Stimulated activated CD8-positive, alpha-beta memory T cell treated with anti-CD3 and anti-CD28 coated beads, Interleukin-7, amount 100 ng/mL, for 4 hours (primary cell): ENCODE data around the gene DUSP19.
"Not testable (repeated sequence)": the region's sequence is repeated elsewhere in the genome, so short reads cannot be mapped to it uniquely, and the experiment has no call there.

Experiments used
- DNase-seq, 2 donors: peaks; one replicate each; pipeline ENCODE4 v3.0.0-alpha.2; 2020; ENCODE audit warnings: low read depth in 2 of 2

DUSP19 gene

GRCh38 chr2:183078464-183079138 lies at the start of gene DUSP19:
TSS of gene DUSP19 (plus strand) at chr2:183078747. CDS start at chr2:183078934, 187 bp downstream.
- peak; percentile 49 to 70 for DNase-seq

GRCh38 chr2:183029219-183029618 lies 49.3 kb upstream of the DUSP19 start:
- DNase-seq: no peak

GRCh38 chr2:183031911-183032794 lies 46.4 kb upstream of the DUSP19 start:
- no peak for DNase-seq

- DNase-seq: no peak
These were observed 44.6 kb upstream of the DUSP19 start for GRCh38 chr2:183033951-183034350.

GRCh38 chr2:183034806-183035205 lies 43.7 kb upstream of the DUSP19 start:
- DNase-seq: no peak

GRCh38 chr2:183035298-183035953 lies 43.1 kb upstream of the DUSP19 start:
- no peak for DNase-seq

GRCh38 chr2:183035954-183036669 lies 42.4 kb upstream of the DUSP19 start:
- DNase-seq: no peak

- no peak for DNase-seq
These were observed 41.4 kb upstream of the DUSP19 start for GRCh38 chr2:183037074-183037552.

GRCh38 chr2:183037553-183038340 lies 40.8 kb upstream of the DUSP19 start:
- peak in 1 of 2 donors; percentile 8 for DNase-seq

- peak; percentile 43 to 74 for DNase-seq
These were observed 39.9 kb upstream of the DUSP19 start, which contains the start of gene NCKAP1 for GRCh38 chr2:183038341-183039300. TSS of gene NCKAP1 (minus strand) at chr2:183038457. CDS start at chr2:183038099, 358 bp downstream.

GRCh38 chr2:183040604-183041003 lies 37.9 kb upstream of the DUSP19 start:
- DNase-seq: no peak

GRCh38 chr2:183043580-183043979 lies 35.0 kb upstream of the DUSP19 start:
- not testable (repeated sequence) for DNase-seq

- DNase-seq: not testable (repeated sequence)
These were observed 30.9 kb upstream of the DUSP19 start for GRCh38 chr2:183047486-183048125.

GRCh38 chr2:183049420-183049819 lies 29.1 kb upstream of the DUSP19 start:
- DNase-seq: no peak

GRCh38 chr2:183057333-183057985 lies 21.1 kb upstream of the DUSP19 start:
- no peak for DNase-seq

- DNase-seq: no peak
These were observed 19.0 kb upstream of the DUSP19 start for GRCh38 chr2:183059561-183059960.

GRCh38 chr2:183060571-183061231 lies 17.8 kb upstream of the DUSP19 start:
- no peak for DNase-seq

GRCh38 chr2:183063083-183063482 lies 15.5 kb upstream of the DUSP19 start:
- no peak for DNase-seq
